Suppressor macrophage treated with lipopolysaccharide for 1 hour (primary cell): Measurements from ENCODE around the gene APOBR.
"Not testable (repeated sequence)": the region's sequence is repeated elsewhere in the genome, so short reads cannot be mapped to it uniquely, and the experiment has no call there.

Experiments used
- DNase-seq, 3 donors: peaks; one replicate each; pipeline ENCODE4 v3.0.0-alpha.2; 2020 to 2022

APOBR gene

DNA sequence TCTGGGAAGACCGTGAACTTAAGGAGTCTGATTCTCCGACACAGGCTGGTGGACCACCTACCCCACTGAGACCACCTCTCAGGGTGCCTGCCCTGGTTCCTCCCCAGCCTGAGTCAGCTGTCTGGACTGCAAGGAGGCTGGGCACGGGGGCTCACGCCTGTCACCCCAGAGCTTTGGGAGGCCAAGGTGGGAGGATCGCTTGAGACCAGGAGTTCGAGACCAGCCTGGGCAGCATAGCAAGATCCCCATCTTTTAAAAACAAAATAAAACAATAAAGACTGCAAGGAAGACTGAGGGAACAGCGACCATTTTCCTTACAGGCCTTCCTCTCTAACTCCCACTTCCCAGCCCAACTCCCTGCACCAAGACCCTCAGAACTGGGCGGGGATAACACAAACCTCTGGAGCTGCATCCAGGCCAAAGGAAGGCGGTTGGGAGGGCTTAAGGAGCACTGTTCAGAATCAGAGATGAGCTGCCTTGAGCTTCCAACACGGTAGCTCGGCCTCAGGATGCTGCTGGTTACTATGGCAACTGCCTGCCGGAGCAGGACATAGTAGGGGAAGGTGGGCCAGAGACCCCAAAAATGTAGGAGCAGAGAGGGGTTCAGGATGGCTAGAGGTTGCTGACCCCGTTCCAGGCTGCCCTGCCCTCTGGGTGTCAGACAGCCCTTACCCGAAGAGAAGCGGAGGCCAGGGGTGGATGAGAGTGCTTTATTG, 4.4 kb downstream of the APOBR start:
- no peak for DNase-seq

DNA sequence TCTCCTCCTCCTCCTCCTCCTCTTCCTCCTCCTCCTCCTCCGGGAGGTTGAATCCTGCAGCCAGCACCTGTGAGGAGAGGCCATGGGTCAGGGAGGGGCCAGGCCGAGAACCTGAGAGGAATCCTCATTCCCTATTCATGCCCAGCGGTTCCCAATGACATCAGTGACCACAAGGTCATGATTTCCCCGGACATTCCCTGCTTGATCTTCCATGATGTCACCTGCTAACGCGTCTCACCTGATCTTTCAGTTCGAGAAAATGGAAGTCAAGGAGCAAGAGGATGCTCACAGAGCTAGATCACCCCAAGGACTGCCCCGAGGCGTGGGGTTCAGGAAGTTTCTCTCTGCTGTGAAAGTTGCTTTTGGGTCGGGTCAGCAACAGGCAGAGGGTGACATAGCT, 5.4 kb downstream of the APOBR start:
- DNase-seq = peak; percentile 28 to 67 (median 58)

DNA sequence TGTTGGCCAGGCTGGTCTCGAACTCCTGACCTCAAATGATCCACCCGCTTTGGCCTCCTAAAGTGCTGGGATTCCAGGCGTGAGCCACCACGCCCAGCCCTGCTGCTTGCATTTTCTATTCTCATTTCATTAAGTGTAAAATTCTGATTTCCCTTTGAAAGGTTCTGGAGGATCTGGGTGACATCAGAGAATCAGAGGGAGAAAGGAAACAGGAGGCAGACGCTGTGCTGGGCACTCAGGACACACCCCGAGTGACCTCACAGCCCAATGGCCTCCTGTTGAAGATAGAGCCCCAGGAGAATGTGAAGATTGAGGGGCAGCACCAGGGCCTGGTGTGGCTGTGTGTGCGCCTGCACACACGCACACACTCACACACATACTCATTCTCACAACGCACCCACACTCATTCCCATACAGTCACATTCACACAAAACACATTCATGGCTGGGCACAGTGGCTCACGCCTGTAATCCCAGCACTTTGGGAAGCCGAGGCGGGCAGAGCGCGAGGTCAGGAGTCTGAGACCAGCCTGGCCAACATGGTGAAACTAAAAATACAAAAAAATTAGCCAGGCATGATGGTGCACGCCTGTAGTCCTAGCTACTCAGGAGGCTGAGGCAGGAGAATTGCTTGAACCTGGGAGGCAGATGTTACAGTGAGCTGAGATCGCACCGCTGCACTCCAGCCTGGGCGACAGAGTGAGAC, 6.2 kb downstream of the APOBR start:
- peak; percentile 82 to 94 (median 83) for DNase-seq

DNA sequence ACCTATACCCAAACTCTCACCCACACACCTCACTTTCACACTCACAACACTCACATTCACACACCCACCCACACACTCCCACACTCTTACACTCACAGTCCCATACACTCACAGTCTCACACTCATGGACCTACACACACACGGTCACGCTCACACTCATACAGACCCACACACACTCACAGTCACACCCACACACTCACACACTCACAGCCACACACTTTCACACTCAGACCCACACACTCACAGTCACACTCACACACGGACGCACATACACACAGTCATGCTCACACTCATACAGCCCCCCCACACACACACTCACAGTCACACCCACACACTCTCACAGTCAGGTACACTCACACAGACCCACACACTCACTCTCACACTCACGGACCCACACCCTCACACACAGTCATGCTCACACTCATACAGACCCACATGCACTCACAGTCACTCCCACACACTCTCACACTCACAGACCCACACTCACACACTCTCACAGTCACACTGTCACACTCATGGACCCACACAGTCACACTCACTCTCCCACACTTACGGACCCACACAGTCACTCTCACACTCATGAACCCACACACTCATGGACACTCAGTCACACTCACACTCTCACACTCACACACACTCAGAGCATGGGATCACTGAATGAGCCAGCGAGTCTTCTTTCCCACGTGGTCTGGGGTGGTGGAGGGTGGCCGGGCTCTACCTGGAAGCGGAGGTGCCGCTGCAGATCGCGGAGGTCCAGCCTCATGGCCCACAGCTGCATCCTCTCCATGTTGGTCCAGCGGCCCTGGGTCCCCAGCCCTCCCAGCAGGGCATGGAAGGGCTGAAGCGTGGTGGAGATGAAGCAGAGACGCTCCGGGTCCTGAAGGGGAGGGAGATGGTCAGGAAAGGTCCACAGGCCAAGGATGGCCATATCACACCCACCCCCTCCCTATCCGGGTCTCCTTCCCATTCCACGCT, 7.1 kb downstream of the APOBR start:
- DNase-seq = no peak

DNA sequence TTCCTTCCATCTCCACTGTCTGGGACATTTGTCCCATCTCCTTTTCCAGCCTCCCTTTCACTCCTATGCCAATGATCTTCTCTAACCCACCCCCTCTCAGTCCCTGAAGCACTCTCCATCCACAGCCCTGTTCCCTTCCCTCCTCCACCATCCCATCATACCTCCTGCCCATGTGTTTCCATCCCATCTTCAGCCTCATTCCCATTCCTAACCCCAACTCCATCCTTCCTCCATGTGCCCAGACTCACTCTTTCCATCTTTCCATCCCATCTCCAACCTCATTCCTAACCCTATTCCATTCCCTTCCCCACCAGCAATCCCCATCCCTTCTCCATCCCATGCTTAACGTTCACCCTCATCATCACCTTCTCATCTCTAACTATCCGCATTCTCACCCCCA, 7.8 kb downstream of the APOBR start:
- no peak for DNase-seq

DNA sequence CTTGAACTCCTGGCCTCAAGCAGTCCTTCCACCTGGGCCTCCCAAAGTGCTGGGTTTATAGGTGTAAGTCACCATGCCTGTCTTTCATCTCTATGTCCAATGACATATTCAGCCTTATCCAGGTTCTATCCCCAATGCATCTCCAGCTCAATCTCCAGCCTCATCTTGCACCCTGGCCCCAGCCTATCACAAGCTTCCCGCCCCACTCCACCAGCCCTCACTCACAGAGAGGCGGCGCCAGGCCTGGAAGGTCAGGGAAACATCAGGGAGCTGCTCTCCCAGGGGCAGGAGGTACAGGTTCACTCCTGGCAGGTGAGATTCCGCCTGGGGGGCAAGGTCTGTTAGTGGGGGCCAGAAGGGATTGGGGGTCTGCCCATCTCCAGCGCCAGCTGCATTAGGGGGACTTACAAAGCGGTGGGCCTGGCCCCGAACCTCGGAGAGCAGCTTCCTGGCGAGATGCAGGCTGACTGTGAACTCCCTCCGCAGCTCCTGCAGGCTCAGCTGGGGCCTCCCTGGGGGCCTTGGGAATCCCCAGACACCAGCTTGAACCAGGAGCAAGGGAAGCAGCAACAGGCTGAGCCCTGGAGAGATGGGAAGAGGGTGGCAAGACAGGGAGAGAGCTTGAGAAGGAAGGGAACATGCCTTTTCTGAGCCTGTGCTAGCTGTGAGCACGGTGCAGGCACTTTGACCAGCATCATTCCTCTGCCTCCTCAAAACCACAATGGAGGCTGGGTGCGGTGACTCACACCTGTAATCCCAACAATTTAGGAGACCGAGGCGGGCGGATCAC, 9.2 kb downstream of the APOBR start:
- DNase-seq = no peak

DNA sequence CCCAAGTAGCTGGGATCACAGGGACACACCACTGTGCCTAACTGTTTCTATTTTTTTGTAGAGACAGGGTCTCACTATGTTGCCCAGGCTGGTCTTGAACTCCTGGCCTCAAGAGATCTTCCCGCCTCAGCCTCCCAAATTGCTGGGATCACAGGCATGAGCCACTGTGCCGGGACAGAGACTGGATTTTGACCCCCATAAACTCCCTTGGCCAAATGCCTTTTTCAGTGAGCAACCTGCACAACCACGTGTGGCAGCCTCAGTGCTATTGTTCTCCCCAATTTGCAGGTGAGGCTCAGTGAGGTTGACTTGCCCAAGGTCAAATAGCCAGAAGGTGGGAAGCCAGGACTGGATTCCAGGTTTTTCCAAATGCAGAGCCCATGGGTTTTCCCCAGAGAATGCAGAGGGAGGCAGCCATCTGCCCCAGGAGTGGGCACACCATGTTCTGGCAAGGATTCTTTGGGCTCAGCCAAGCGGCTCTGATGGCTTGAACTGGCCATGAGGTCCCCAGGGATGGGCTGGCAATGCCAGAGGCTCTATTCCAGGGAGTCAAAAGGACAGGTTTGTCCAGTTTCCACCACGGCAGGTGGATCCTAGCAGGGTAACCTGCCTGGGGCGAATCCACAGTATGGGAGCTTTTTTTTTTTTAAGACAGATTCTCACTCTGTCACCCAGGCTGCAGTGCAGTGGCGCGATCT, 10.4 kb downstream of the APOBR start:
- DNase-seq = no peak

DNA sequence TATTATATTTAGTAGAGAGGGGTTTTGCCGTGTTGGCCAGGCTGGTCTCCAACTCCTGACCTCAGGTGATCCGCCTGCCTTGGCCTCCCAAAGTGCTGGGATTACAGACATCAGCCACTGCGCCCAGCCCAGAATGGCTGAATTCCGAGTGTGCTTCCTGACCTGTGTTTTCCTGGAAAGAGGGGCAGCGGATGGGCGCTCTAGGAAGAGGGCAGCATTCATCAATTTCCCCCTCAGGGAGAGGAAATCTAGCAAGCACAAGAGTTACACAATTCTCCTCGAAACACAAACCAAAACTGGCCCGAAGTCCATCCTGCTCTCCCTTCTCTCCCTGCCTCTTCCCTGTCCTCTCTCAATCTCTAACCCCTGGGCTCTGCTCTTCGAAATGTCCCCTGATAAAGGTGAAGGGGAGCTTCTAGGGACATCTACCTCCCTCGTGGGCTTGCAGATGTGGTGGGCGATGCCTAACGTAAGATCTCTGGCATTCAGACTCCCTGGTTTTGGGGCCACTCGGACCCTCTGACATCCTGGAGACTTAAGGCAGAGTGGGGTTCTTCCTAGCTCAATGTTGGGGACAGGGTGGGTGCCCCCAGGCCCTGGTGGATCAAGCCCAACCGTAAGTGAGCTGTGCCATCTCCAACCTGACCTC, 11.2 kb downstream of the APOBR start:
- DNase-seq = peak; percentile 56 to 75 (median 63)

DNA sequence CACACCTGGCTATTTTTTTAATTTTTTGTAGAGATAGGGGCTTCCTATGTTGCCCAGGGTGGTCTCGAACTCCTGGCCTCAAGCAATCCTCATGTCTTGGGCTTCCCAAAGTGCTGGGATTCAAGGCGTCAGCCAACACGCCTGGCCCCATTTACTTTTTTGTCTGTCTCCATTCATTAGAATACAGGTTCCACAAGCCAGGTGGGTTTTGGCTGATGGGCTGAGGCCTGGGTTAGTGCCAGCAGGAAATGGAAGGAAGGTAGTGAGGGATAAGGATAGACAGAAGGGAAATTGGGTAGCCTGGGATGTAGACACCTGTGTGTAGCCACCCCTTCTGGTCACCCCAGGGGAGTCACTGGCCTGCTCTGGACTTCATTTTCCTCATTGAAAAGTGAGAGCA, 16.6 kb downstream of the APOBR start:
- no peak for DNase-seq

DNA sequence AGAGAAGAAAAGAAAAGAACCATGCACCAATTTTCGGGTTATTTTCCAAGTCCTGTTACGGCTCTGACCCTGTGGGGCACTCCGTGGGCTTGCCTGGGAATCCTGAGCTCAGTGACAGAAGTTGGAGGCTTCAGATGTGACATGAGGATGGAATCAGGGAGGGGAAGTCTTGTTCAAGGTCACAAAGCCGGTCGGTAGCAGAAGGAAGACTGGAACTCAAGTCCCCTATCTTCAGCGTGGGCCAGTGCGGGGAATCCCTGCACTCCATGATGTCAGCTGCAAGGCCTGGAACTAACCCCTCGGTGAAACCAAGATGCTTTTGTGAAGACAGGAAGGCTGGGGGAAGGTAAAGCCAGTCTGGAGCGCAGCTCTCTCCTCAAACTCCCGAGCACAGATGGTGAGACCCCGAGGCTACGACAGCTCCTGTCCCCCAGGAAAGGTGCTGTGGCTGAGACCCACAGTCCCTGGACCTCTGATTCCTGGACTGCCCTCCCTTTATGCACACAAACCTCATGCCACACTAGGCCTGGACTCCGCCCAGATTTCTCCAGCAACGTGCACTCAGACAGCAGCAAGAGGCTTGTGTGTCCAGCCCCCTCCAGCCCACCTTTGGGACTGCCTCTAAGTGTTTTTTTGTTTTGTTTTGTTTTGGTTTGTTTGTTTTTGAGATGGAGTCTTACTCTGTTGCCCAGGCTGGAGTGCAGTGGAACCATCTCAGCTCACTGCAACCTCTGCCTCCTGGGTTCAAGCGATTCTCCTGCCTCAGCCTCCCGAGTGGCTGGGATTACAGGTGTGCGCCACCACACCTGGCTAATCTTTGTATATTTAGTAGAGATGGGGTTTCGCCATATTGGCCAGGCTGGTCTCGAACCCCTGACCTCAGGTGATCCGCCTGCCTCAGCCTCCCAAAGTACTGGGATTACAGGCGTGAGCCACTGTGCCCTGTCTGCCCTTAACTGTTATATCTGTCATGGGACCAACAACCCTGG, 17.7 kb downstream of the APOBR start:
- peak in 1 of 3 donors; percentile 55 for DNase-seq

DNA sequence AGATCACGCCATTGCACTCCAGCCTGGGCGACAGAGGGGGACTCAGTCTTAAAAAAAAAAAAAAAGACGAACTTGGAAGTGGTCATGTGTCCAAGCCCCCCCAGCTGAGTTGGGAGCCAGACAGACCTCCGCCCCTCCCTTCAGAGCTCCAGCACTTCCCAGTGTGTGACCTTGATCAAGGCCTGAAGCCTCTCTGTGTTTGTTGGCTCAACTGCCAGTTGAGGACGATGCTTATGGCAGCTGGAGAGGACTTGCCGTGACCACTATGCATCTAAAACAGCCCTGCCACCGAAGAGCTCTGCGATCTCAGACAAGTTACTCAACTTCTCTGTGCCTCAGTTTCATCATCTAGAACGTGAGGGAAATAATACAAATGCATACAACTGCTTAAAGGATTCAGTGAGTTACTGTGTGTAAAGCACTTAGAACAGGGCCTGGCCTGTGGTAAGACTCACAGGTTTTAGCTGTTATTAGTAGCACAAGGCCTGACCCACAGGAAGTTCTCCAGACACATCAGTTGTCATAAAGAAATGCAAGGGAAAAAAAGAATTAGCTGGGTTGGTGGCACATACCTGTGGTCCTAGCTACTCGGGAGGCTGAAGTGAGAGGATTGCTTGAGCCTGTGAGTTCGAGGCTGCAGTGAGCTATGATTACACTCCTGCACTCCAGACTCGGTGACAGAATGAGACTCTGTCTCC, 19.2 kb downstream of the APOBR start:
- no peak for DNase-seq

DNA sequence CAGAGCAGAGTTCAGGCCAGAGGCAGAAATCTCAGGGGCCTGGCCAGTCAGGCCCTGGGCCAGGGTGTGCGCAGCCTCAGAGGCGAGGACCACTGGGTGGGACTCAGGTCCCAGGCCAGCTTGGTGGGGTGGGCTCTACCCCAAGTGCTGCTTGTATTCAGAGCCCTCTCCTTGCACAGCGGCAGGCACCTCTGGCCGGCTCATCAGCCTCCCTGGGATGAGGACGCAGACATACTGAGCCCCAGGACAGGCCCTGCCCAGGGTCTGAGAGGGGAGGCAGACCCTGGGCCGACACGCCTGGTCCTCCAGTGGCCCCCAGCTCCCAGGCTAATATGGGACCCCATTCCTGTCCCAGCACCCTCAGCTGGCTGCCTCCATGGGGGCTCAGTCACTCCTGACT, 19.8 kb downstream of the APOBR start:
- DNase-seq = no peak

DNA sequence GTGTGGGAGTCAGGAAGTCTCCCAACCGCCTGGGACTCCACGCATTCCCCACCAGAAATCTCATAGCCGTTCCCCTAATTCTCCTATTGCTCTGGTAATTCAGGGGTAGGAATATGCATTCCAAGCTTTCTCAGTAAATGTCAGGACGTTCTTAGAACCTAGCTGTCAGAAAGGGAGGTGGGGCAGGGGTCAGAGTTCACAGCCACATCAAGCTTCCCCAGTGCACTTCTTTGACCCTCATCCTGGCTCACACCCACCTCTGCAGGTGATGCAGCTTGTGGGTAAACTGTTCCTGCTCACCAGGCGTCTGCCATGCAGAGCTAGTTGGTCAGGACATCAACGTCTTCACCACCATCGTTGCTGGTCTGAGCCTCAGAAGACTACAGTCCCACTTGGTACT, 26.2 kb downstream of the APOBR start:
- no peak for DNase-seq

DNA sequence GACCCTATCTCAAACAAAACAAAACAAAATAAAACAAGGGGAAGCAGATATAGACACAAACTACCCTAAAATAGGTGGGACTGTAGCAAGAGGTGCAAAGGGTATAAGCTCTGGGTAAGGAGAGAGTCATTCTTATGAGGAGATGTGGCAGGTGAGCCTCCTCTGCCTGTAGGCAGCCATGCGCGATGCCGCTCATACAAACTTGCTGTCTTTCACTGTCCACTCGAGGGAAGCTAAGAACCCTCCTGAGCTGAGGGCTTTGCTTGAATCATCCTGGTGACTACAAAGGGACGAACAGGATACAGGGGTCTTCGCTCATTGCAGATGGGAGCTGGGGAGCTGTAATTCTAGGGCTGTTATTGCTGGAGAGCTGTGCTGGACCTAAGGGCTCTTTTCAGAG, 27.0 kb downstream of the APOBR start:
- no peak for DNase-seq

DNA sequence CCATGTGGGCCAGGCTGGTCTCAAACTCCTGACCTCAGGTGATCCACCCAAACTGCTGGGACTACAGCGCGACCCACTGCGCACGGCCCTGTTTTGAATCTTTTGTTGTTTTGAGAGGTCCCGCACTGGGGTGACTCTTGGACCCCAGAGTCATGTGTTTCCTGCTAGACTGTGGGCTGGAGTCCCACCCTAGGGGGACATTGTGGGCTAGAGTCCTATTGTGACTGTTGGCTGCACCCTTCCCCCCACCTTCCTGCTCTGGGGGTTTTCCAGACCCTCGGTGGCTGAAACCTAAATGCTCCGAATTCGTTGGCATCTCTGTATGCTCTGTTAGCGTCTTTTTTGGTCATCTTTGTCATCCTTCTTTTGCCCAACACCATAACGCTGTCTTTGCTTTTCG, 28.3 kb downstream of the APOBR start:
- DNase-seq = no peak

DNA sequence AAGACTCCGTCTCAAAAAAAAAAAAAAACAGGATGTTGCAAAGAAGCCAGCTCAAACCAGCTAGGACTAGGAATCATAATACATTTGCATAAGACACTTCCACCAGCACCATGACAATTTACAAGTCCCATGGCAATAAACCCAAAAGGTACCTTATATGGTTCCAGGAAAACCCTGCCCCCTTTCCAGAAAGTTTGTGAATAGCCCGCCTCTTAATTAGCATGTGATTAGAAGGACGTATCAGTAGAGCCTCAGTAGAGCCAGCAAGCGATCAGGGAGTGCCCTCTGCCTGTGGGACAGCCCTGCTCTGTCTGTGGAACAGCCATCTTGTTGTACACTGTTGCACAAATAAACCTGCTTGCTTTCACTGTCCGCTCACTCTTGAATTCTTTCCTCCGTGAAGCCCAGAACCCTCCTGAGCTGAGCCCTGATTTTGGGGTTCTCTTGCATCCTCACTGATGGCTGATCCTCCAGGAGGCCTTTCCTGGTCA, 30.3 kb downstream of the APOBR start:
- peak; percentile 51 to 77 (median 62) for DNase-seq

DNA sequence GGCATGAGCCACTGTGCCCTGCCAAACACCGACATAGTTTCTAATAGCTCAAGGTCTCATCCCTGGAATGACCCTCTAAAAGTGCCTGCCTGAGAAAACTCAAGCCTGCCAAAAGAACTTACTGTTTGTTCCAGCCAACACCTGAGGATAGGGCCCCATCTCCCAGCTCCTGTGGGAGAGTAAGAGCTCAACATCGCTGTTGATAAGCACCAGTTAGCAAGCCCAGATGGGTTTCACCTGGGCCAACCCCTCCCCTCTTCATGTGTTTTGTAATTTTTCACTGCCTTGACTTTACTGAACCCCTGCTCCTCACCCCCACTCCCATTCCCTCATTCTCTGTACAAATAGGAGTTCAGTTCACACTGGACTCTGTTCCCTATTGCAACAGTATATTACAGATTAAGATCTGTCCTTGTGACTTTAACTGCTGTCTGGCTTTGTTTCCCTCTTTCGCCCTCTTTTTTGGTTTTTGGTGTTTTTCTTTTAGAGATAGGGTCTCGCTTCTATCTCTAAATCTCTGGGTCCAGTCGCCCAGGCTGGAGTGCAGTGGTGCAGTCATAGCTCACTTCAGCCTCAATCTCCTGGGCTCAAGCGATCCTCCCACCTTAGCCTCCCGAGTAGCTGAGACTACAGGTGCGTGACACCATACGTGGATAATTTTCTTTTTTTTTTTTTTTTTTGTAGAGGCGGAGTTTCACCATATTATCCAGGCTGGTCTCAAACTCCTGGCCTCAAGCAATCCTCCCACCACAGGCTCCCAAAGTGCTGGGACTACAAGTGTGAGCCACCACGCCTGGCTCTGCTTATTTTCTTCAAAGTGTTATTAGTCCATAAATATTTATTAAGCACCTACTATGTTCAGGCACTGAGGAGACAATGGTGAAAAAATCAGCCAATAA, 32.0 kb downstream of the APOBR start:
- DNase-seq = no peak

DNA sequence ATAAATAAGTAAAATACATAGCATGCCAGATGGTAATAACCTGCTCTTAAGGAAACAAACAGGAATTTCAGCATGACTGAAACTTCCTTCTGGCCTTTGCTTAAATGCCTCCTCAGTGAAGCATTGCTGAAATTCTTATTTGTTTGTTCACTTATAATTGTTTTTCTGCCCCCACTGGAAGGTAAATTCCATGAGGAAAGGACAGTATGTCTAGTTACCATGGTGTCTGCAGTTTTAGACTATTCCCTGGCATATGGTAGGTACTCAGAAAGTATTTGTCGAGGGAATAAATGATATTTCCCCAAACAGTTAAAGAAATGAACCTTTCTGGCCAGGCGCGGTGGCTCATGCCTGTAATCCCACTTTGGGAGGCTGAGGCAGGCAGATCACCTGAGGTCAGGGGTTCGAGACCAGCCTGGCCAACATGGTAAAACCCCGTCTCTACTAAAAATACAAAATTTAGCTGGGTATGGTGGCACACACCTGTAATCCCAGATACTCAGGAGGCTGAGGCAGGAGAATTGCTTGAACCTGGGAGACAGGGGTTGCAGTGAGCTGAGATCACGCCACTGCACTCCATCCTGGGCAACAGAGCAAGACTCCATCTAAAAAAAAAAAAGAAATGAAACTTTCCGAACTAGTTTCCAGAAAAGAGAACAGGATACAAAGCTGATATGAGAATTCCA, 32.8 kb downstream of the APOBR start:
- DNase-seq = not testable (repeated sequence)
